ENCODE measurements around the gene SLCO1B3.

The SLCO1B3 gene

DNA sequence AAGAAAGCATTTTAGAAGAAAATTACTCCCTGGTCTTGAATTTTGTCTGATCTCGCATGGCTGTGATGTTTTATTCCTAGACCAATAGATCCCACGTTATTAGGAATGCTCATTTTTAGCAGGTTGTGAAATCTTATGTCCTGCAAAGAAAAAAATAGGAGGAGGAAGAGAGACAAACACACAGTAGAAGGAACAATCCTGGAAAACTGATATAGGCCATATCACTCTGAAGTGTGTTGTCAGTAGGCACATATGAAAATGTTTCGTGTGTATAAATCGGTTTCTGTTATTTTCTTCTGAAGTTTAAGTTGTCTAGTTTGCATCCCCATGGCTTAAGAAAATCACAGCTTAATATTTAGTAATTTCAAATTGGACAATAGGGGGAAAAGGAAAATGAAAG, 12.4 kb downstream of the SLCO1B3 start:
- H3K4me3 Mint-ChIP-seq, result no peak overlapping the region
- H3K36me3 Mint-ChIP-seq (ENCODE audit: low read depth), result no peaks in the 10 kb centered on the region
- H3K4me1 Mint-ChIP-seq (ENCODE audit: low read depth), result no peaks in the 10 kb centered on the region
- H3K9me3 Mint-ChIP-seq, result peaks cover 27% of the 10 kb centered on the region
- H3K27me3 Mint-ChIP-seq (ENCODE audit: low read depth), result no peaks in the 10 kb centered on the region
- no peak overlapping the region for H3K27ac Mint-ChIP-seq

DNA sequence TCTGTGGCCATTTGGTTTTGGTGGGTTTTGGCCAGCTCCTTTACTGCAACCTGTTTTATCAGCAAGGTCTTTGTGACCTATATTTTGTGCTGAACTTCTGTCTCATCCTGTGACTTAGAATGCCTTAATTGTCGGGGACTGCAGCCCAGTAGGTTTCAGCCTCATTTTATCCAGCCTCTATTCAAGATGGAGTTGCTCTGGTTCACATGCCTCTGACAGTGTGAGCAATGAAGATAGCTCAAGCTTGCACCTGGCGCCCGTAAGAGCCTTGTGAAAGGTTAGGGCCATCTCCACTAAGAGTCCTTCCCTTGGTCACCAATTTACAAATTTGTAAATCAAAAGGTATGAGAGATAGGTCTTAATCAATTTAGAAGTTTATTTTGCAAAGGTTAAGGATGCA, 19.4 kb downstream of the SLCO1B3 start:
- Mint-ChIP-seq H3K27ac (no peak overlapping the region), H3K4me1 (ENCODE audit: low read depth) (no peaks in the 10 kb centered on the region), H3K27me3 (ENCODE audit: low read depth) (no peaks in the 10 kb centered on the region), H3K9me3 (no peaks in the 10 kb centered on the region), H3K36me3 (ENCODE audit: low read depth) (no peaks in the 10 kb centered on the region), H3K4me3 (no peak overlapping the region)

DNA sequence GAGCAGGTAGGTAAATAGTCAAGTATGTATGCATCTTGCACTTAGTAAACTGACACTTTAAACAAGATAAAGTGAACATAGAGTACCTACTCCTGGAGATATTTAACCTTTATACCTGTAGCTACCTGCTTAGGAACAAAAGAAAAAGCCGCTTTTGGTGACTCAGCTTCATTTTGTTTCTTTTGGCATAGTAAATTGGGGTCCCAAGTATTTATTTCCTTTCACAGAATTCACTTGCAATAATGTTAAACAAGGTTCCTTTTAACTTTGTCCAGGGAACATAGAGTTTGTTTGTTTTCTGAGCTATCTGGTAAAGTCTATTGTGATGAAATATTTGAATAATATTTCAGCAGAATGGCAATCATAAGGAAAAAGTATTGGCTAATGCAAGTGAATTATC, 20.0 kb downstream of the SLCO1B3 start:
- no peak overlapping the region for H3K27ac Mint-ChIP-seq

DNA sequence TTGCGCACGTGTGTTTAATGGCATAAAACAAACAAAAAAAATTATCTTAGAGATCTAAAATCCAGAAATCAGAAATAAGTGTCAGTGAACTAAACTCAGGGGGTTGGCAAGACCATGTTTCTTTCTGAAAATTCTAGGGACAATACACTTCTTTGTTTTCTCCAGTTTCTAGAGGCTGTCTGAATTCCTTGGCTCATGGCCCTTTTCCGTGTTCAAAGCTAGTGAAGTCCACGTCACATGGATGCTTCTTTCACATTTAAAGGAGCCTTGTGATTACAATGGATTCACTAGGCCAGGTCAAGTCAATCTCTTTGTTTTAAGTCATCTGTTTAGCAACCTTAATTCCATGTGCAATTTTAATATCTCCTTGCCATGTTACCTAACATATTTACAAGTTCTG, 22.4 kb downstream of the SLCO1B3 start:
- no peak overlapping the region for H3K27ac Mint-ChIP-seq
- H3K9me3 Mint-ChIP-seq, result no peaks in the 10 kb centered on the region
- no peaks in the 10 kb centered on the region for H3K4me1 Mint-ChIP-seq (ENCODE audit: low read depth)
- H3K4me3 Mint-ChIP-seq, result no peak overlapping the region
- no peaks in the 10 kb centered on the region for H3K36me3 Mint-ChIP-seq (ENCODE audit: low read depth)
- no peaks in the 10 kb centered on the region for H3K27me3 Mint-ChIP-seq (ENCODE audit: low read depth)

More for the DNA sequence above, 20.0 kb downstream of the SLCO1B3 start:
- Mint-ChIP-seq H3K4me3 (no peak overlapping the region), H3K4me1 (ENCODE audit: low read depth) (no peaks in the 10 kb centered on the region), H3K36me3 (ENCODE audit: low read depth) (no peaks in the 10 kb centered on the region), H3K27me3 (ENCODE audit: low read depth) (no peaks in the 10 kb centered on the region), H3K9me3 (no peaks in the 10 kb centered on the region)

DNA sequence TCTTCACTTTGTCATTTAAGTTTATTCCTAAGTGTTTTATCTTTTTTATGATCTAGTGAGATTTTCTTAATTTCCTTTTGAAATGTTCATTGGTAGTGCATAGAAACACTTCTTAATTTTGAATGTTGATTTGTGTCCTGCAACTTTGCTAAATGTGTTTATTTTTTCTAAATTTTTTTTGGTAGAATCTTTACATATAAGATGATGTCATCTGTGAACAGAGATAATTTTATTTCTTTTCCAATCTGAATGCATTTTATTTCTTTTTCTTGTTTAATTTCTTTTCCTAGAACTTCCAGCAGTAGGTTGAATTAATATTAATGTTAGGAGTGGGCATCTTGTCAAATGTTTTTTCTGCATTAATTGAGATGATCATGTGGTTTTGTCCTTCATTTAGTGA, 42.1 kb downstream of the SLCO1B3 start:
- Mint-ChIP-seq H3K27ac (no peak overlapping the region), H3K36me3 (ENCODE audit: low read depth) (no peaks in the 10 kb centered on the region), H3K4me1 (ENCODE audit: low read depth) (no peaks in the 10 kb centered on the region), H3K27me3 (ENCODE audit: low read depth) (no peaks in the 10 kb centered on the region), H3K9me3 (peaks cover 13% of the 10 kb centered on the region), H3K4me3 (no peak overlapping the region)

DNA sequence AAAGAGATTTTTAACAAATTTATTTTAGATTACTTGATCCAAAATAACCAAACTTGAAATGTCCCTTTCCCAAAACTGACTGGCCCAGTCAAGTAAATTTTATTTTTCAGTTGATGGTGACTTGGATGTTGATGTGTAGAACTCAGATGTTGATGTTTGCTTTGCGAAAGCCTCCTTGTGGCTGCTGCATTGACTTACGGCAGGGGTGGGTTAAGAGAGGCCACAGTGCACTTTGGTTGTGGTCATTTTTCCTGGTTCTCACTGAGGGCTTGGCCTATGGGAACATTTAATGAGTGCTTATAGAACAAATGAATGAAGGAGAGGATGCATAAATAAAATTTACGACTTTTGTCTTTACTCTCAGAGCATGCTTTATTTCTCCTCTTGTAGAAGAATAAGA, 52.6 kb downstream of the SLCO1B3 start:
- H3K27ac Mint-ChIP-seq, result no peak overlapping the region
- H3K27me3 Mint-ChIP-seq (ENCODE audit: low read depth), result no peaks in the 10 kb centered on the region
- no peak overlapping the region for H3K4me3 Mint-ChIP-seq
- peaks cover 7% of the 10 kb centered on the region for H3K9me3 Mint-ChIP-seq
- no peaks in the 10 kb centered on the region for H3K4me1 Mint-ChIP-seq (ENCODE audit: low read depth)
- H3K36me3 Mint-ChIP-seq (ENCODE audit: low read depth), result no peaks in the 10 kb centered on the region

DNA sequence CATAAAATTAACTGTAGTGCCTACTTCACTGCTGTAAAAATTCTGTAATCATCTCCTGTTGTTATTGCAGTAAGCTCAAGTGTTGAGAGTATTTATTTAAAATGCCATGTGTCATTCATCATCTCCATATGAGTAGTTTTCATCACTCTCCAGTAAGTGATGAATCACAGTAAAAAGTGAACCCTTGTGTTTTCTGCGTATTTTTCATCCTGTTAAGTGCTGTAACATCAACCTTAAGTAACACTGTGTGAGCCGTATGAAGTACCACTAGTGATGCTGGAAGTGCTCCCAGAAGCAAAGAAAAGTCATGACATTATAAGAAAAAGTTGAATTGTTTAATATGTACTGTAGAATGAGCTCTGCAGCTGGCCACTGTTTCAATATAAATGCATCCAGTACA, 55.4 kb downstream of the SLCO1B3 start:
- Mint-ChIP-seq H3K27me3 (ENCODE audit: low read depth) (no peaks in the 10 kb centered on the region), H3K4me3 (no peak overlapping the region), H3K9me3 (peaks cover 7% of the 10 kb centered on the region), H3K4me1 (ENCODE audit: low read depth) (no peaks in the 10 kb centered on the region), H3K27ac (no peak overlapping the region), H3K36me3 (ENCODE audit: low read depth) (no peaks in the 10 kb centered on the region)

DNA sequence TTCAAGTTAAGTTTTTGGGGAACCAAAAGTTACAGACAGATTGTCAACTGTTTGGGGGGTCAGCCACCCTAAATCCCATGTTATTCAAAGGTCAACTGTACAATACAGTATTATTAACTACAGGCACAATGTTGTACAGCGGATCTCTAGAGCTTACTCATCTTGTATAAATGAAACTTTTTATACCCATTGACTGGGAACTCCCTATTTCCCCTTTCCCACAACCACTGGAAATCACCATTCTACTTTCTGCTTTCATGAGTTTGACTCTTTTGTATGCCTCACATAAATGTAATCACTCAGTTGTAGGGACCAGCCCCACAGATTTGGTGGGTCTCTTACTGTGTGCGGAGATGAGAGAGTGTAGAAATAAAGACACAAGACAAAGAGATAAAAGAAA, 57.8 kb downstream of the SLCO1B3 start:
- Mint-ChIP-seq H3K4me1 (ENCODE audit: low read depth) (no peaks in the 10 kb centered on the region), H3K27me3 (ENCODE audit: low read depth) (no peaks in the 10 kb centered on the region), H3K36me3 (ENCODE audit: low read depth) (no peaks in the 10 kb centered on the region), H3K27ac (no peak overlapping the region), H3K9me3 (peaks cover 7% of the 10 kb centered on the region), H3K4me3 (no peak overlapping the region)

DNA sequence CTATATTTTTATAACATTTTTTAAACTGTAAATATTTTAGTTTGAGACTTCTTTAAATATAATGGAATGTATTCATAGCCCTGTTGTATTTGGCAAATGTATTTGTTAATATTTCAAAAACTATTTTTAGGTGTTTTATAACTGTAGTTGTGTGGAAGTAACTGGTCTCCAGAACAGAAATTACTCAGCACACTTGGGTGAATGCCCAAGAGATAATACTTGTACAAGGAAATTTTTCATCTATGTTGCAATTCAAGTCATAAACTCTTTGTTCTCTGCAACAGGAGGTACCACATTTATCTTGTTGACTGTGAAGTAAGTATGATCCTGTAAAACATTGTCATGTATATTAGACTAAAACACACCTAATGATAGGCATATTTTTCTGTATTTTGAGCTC, 72.8 kb downstream of the SLCO1B3 start:
- Mint-ChIP-seq H3K9me3 (no peaks in the 10 kb centered on the region), H3K36me3 (ENCODE audit: low read depth) (no peaks in the 10 kb centered on the region), H3K27ac (no peak overlapping the region), H3K27me3 (ENCODE audit: low read depth) (no peaks in the 10 kb centered on the region), H3K4me1 (ENCODE audit: low read depth) (no peaks in the 10 kb centered on the region), H3K4me3 (no peak overlapping the region)

DNA sequence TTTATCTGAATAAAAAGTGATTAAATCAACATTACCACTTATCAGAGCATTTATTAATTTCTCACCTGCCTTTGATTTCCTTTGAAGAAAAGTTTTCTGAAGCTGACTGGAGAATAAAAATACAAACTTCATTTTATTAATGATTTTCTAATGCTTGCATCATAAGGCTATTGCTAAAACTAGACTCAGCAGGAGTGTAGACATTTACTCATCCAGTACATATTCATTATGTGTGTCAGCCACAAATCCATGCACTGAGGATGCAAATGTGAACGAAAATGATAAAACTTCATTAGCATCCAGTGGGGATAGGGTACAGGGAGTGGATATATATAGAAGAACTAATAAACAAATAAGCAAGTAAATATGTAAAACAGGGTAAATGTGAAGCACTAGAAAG, 74.6 kb downstream of the SLCO1B3 start:
- H3K9me3 Mint-ChIP-seq, result peaks cover 10% of the 10 kb centered on the region
- H3K4me3 Mint-ChIP-seq, result no peak overlapping the region
- no peaks in the 10 kb centered on the region for H3K27me3 Mint-ChIP-seq (ENCODE audit: low read depth)

DNA sequence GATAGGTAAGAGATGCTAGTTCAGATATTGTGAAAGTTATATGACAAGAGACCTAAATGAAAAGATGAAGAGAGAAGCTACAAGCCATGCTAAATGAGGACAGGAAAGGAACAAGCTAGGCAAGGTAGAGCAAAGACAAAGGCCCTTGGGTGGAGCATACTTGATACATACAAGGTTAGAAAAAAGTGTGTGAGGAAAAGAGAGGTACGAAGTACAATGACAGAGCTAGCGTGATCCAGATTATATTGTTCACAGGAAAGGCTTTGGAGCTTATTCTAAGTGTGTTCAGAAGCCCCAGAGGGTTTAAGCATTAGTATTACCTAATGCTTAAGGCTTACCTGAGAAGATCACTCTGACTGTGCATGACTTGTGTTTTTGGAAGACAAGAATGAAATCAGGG, 75.0 kb downstream of the SLCO1B3 start:
- Mint-ChIP-seq H3K36me3 (ENCODE audit: low read depth) (no peaks in the 10 kb centered on the region), H3K9me3 (peaks cover 13% of the 10 kb centered on the region), H3K27me3 (ENCODE audit: low read depth) (no peaks in the 10 kb centered on the region), H3K4me3 (no peak overlapping the region), H3K27ac (no peak overlapping the region), H3K4me1 (ENCODE audit: low read depth) (no peaks in the 10 kb centered on the region)

More for the DNA sequence above, 74.6 kb downstream of the SLCO1B3 start:
- Mint-ChIP-seq H3K27ac (no peak overlapping the region), H3K4me1 (ENCODE audit: low read depth) (no peaks in the 10 kb centered on the region), H3K36me3 (ENCODE audit: low read depth) (no peaks in the 10 kb centered on the region)

DNA sequence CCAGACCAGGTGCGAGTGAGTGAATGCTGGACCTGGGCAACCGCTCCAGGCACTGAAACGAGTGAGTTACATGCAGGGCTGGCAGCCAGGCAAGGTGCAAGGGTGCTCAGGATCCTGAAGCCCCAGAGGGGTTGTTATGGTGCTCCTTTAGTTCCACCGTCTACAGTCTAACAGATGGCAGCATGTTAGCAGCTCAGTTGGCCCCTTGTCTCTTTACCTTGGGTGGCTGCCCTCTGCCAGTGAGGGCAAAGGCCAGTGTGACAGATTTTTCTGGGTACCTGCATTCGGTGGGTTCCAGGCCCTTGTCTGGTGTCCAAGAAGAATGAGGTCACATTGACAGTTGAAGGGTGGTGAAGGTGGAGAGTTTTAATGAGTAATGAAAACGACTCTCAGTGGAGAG, 106.8 kb downstream of the SLCO1B3 start:
- H3K9me3 Mint-ChIP-seq, result peaks cover 5% of the 10 kb centered on the region
- no peak overlapping the region for H3K4me3 Mint-ChIP-seq
- no peaks in the 10 kb centered on the region for H3K36me3 Mint-ChIP-seq (ENCODE audit: low read depth)
- H3K27ac Mint-ChIP-seq, result no peak overlapping the region
- H3K27me3 Mint-ChIP-seq (ENCODE audit: low read depth), result no peaks in the 10 kb centered on the region
- H3K4me1 Mint-ChIP-seq (ENCODE audit: low read depth), result no peaks in the 10 kb centered on the region

DNA sequence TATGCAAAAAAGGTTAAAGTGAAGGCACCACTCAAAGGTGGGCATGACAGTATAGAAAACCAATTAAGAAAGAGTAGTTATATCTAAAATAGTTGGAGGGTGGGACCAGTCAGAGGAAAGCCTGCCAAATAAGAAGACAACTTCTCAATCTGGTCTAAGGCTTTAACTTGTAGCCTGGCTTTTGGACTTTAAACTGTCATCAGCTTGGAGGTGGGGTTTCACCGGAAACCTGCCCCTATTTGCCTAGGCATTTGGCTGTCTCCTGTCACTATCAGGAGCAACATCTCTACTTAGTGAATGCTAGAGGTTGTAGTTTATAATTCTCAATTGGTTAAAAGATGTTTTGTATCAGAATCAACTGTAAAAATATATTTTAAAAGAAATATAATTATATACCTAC, 107.3 kb downstream of the SLCO1B3 start:
- no peaks in the 10 kb centered on the region for H3K27me3 Mint-ChIP-seq (ENCODE audit: low read depth)
- H3K9me3 Mint-ChIP-seq, result peaks cover 5% of the 10 kb centered on the region
- H3K27ac Mint-ChIP-seq, result no peak overlapping the region
- no peaks in the 10 kb centered on the region for H3K36me3 Mint-ChIP-seq (ENCODE audit: low read depth)
- H3K4me1 Mint-ChIP-seq (ENCODE audit: low read depth), result no peaks in the 10 kb centered on the region
- no peak overlapping the region for H3K4me3 Mint-ChIP-seq

DNA sequence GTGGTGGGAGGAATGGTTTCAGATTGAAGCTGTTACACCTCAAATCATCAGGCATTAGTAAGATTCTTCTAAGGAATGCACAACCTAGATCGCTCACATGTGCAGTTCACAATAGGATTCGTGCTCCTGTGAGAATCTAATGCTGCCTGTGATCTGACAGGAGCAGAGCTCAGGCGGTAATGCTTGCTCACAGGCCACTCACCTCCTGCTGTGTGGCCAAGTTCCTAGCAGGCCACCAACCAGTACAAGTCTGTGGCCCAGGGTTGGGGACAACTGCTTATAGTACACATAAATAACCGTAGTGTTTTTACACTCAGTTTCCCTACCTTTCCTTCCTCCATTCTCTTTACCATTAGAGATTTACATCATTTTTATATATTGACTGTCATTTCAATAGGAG, 121.4 kb downstream of the SLCO1B3 start:
- H3K4me3 Mint-ChIP-seq, result no peak overlapping the region

DNA sequence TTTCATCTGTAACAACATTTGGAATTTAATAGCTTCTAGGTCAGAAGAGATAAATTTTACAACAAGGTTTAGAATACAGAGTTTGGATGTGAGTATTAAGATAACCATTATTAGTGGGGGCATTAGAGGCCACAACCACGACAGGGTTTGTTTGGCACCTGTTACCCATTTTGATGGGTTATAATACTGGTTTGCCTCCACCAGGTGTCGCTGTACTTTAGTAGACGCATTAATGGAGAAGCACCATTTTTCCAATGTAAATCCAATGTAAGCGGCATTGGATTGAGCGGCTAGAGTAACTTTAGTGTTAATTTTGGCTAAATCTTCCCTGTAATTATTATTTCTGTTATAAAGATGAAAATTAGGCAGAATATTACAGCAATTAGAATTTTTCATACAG, 136.2 kb downstream of the SLCO1B3 start:
- Mint-ChIP-seq H3K27ac (no peak overlapping the region), H3K4me3 (no peak overlapping the region), H3K36me3 (ENCODE audit: low read depth) (no peaks in the 10 kb centered on the region), H3K9me3 (no peaks in the 10 kb centered on the region), H3K27me3 (ENCODE audit: low read depth) (no peaks in the 10 kb centered on the region), H3K4me1 (ENCODE audit: low read depth) (no peaks in the 10 kb centered on the region)

More for the DNA sequence above, 121.4 kb downstream of the SLCO1B3 start:
- Mint-ChIP-seq H3K27me3 (ENCODE audit: low read depth) (no peaks in the 10 kb centered on the region), H3K9me3 (peaks cover 4% of the 10 kb centered on the region), H3K36me3 (ENCODE audit: low read depth) (no peaks in the 10 kb centered on the region), H3K4me1 (ENCODE audit: low read depth) (no peaks in the 10 kb centered on the region), H3K27ac (no peak overlapping the region)

DNA sequence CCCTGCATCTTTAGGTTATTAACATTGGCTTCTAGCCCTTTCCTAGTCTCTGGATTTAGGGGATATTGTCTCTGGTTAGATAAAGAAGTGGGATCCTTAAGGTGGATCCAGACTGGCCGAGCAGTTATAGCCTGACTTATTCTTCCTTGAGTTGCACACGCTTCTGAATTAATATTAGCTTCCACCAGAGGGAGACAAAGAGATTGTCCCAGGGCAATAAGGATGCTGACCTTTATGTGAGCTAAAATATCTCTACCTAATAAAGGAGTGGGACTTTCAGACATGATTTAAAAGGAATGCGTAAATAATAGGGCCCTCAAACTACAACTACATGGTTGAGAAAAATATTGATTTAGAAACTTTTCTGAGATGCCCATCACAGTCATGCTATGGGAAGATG, 139.7 kb downstream of the SLCO1B3 start:
- peaks cover 3% of the 10 kb centered on the region for H3K9me3 Mint-ChIP-seq
- H3K4me1 Mint-ChIP-seq (ENCODE audit: low read depth), result no peaks in the 10 kb centered on the region
- no peaks in the 10 kb centered on the region for H3K36me3 Mint-ChIP-seq (ENCODE audit: low read depth)
- no peak overlapping the region for H3K27ac Mint-ChIP-seq
- no peaks in the 10 kb centered on the region for H3K27me3 Mint-ChIP-seq (ENCODE audit: low read depth)
- no peak overlapping the region for H3K4me3 Mint-ChIP-seq
